B cell (primary cell): ENCODE results near the gene OR5AL1.

ENCODE experiments used
- CTCF ChIP-seq: fragments of 200-600 bp; IDR thresholded peaks from one replicate; pipeline ENCODE4 v1.8.0; 2022; ENCODE audit warnings: antibody characterized with exemption, mild to moderate bottlenecking
- EZH2 ChIP-seq: IDR thresholded peaks from 2 replicates; pipeline ENCODE4 v1.6.1; 2012; ENCODE audit warnings: borderline replicate concordance, low read depth, mild to moderate bottlenecking, moderate library complexity, low read length; ENCODE audit not compliant: insufficient read depth, poor library complexity, severe bottlenecking

GRCh38 chr11:56396047-56396446 is 16.4 kb upstream of the OR5AL1 start:
- TF ChIP-seq CTCF (no peak), EZH2 (no peak)
